Epithelial cell of esophagus (primary cell): ENCODE results near the gene HECW1.

Experiments
- DNase-seq: peaks from one replicate; pipeline ENCODE4 v3.0.0; 2010; ENCODE audit warnings: low read depth
- H3K4me3 ChIP-seq: 2 replicates; pipeline ENCODE4 v1.5.1; 2011; ENCODE audit warnings: mild to moderate bottlenecking, low read length, control low read depth
- TF ChIP-seq, protein P1 (sequence below): IDR thresholded peaks from 2 replicates; pipeline ENCODE4 v1.5.1; 2011; ENCODE audit warnings: low read depth, mild to moderate bottlenecking, low read length, control low read depth, inconsistent platforms; ENCODE audit not compliant: insufficient read depth; ENCODE audit errors: missing control alignments

The HECW1 gene

DNA sequence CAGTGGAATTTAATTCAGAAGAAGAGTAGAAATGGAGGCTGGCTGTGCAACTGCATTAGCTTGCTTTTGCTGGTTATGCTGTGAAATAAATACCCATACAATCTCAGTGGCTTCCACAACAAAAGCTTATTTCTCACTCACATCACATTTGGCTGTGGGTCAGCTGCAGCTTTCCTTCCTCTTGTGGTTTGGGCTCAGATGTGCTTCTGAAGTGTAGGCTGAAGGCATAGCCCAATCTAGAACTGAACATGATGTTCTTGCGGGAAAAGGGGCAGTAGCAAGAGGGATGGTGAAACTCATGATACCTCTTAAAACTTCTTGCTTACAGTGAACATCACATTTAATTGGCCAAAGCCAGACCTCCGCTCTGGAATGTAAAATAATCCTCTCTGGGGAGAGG is 119.9 kb downstream of the HECW1 start:
- DNase-seq, result no peak
- no peak overlapping the region for H3K4me3 ChIP-seq
- TF ChIP-seq, protein P1, sequence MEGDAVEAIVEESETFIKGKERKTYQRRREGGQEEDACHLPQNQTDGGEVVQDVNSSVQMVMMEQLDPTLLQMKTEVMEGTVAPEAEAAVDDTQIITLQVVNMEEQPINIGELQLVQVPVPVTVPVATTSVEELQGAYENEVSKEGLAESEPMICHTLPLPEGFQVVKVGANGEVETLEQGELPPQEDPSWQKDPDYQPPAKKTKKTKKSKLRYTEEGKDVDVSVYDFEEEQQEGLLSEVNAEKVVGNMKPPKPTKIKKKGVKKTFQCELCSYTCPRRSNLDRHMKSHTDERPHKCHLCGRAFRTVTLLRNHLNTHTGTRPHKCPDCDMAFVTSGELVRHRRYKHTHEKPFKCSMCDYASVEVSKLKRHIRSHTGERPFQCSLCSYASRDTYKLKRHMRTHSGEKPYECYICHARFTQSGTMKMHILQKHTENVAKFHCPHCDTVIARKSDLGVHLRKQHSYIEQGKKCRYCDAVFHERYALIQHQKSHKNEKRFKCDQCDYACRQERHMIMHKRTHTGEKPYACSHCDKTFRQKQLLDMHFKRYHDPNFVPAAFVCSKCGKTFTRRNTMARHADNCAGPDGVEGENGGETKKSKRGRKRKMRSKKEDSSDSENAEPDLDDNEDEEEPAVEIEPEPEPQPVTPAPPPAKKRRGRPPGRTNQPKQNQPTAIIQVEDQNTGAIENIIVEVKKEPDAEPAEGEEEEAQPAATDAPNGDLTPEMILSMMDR, result no peak

DNA sequence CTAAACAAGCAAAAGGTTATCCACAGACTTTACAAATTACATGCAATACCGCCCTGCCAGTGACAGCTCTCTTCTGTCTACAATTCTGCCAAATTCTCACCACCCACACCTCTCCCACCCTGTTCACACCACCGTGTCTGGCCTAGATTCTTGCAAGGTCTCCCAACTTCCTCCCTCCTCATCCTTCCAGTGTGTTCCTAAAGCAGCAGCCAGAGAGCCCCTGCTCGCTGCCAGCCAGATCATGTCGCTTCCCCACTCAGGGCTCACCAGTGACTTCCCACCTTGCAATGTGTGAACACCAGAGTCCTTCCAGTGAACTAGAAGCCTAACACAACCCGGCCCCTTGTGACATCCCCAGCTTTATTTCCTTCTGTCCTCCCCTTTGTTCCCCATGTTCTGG is 121.6 kb downstream of the HECW1 start:
- H3K4me3 ChIP-seq, result no peak overlapping the region
- no peak for DNase-seq
- TF ChIP-seq, protein P1, result no peak

DNA sequence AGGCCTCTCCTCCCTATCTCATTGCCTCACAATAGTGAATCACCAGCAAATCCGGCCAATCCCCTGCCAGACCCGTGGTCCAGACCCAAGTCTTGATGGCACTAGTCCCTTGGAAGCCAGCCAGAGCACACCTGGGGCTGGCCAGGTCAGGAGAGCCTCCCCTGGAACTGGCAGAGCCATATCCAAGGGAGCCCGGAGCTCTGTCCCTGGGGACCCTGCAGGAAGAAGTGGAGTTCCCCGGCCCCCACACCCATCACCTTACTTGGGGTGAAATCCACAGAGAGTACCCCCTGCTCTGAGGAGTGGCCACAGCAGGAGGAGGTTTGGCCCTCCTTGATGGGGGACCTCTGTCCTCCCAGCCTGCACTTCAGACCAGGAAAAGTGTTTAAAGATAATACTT is 122.5 kb downstream of the HECW1 start:
- no peak overlapping the region for H3K4me3 ChIP-seq
- TF ChIP-seq, protein P1, result no peak
- DNase-seq, result no peak

DNA sequence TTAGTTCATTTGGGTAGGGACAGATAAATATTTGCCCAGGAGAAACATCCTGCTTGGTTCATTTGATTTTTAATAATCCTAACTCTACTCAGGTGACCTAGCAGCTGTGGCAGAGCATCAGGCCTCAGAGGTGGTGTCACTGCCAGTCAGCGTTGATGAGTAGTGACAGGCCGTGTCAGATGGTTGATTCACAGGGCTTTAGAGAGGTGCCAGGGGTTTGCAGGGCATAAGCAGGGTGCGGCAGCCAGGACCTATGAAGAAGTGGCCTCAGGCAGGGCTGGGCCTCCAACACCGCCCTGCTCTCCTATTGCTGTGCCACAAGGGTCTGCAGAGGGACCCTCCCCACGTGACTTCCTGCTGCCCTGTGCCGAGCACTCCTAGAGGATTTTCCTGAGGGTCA is 128.1 kb downstream of the HECW1 start:
- no peak for DNase-seq
- TF ChIP-seq, protein P1, result no peak
- no peak overlapping the region for H3K4me3 ChIP-seq

DNA sequence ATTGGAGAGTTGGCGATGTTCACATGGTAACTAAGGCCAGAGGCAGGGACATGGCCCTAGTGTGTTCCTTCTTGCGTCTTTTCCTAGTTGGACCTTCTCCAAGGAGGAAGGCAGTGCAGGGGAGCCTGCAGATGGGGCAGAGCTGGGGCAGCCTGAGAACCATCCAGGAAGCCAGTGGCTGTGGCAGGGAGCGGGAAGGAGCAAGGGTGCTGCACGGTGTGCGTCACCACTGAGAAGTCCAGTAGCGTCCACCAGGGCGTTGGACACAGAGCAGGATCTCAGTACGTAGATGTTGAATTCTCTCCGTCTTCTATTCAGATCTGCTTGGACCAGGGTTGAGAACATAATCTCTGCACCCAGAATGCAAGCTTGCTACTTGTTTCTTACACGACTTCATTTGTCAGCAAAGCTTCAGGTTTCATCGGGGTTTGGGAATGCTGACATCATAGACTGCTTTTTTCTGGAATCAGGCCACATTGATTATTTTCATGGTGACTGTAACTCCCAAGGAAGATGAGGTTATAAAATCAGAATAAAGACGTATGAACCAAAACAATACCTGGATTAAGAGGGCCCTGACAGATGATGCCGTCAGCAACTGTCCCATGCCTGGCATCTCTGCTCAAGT is 130.3 kb downstream of the HECW1 start:
- no peak overlapping the region for H3K4me3 ChIP-seq
- TF ChIP-seq, protein P1, result no peak
- no peak for DNase-seq

DNA sequence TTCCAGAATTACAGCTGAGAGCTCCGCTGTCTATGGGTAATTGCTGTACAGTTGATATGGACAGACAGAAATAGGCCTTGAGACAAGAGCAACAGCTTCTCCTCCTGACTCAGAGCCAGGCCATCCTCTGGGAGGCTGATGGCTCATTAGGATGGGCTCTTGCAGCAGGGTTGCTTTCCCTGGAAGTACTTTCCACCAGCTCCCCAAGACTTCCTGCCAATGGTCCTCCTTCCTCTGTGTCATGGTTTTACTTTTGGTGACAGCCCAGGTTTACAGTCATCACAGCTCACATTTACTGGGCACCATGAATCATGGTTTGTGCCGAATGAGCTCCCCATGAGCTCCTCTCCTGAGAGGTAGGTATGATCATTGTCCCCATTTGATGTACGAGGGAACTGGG is 131.8 kb downstream of the HECW1 start:
- TF ChIP-seq, protein P1, result no peak
- DNase-seq, result peak; percentile 27
- H3K4me3 ChIP-seq, result no peak overlapping the region

DNA sequence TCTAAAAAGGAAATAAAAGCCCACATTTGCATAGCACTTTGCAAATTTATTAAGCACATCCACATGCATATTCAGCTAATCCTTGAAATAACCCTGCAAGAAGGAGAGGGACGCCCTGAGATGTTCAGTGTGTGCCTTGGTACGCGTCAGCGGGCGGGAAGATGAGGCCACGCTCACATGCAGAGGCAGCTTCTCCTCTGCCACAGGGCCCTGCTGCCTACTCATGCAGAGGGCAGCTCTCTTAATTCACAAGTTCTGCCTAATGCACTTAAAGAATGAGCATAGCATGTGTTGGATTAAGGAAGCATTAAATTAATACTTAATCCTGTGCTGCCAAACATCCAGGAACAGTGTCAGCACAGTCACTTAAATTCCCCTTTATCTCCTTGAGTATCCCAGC is 132.3 kb downstream of the HECW1 start:
- H3K4me3 ChIP-seq, result no peak overlapping the region
- DNase-seq, result no peak
- TF ChIP-seq, protein P1, result no peak
